GM12891 (cell line): ENCODE results near the gene SLC12A6.

ENCODE experiments used
- POLR2A ChIP-seq: IDR thresholded peaks from 2 replicates; pipeline ENCODE4 v1.6.1; 2011; ENCODE audit warnings: low read depth, low read length, control low read depth
- POLR2AphosphoS5 ChIP-seq: IDR thresholded peaks from 2 replicates; pipeline ENCODE4 v1.6.1; 2011; ENCODE audit warnings: low read depth, low read length, control low read depth
- POU2F2 ChIP-seq: IDR thresholded peaks from 2 replicates; pipeline ENCODE4 v1.6.1; 2011; ENCODE audit warnings: low read depth, mild to moderate bottlenecking, control low read depth, low read length, moderate library complexity
- TAF1 ChIP-seq: IDR thresholded peaks from 2 replicates; pipeline ENCODE4 v1.6.1; 2011; ENCODE audit warnings: low read depth, low read length, control low read depth

GRCh38 chr15:34262362-34262761 is 75.2 kb downstream of the SLC12A6 start:
- TF ChIP-seq POLR2A (no peak), TAF1 (no peak), POU2F2 (no peak), POLR2AphosphoS5 (peak; percentile 38; the same call in 1 of the 2 replicates)
